Measurements from ENCODE around the gene PGM5.

The PGM5 gene

DNA sequence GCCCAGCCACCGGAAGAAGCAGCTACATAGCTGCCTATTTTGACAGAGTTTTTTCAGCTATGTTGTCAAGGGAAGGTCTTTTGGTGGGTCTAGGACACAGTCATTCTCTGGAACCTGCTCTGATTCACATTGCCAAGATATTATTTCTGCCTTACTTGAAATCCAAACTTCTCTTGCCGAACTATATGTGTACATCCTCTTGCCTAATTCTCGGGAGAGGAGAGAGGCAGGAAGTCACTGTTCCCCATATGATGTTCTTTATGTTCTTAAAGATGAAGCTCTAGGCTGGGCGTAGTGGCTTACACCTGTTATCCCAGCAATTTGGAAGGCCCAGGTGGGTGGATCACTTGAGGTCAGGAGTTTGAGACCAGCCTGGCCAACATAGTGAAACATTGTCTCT lies 175.7 kb downstream of the PGM5 start:
- H3K4me3 ChIP-seq (ENCODE audit: low read depth, low read length), result no peak overlapping the region

- H3K4me3 ChIP-seq (ENCODE audit: low read depth, low read length), result no peak overlapping the region
Observed at GRCh38 chr9:68533678-68534077, 177.3 kb downstream of the PGM5 start.

DNA sequence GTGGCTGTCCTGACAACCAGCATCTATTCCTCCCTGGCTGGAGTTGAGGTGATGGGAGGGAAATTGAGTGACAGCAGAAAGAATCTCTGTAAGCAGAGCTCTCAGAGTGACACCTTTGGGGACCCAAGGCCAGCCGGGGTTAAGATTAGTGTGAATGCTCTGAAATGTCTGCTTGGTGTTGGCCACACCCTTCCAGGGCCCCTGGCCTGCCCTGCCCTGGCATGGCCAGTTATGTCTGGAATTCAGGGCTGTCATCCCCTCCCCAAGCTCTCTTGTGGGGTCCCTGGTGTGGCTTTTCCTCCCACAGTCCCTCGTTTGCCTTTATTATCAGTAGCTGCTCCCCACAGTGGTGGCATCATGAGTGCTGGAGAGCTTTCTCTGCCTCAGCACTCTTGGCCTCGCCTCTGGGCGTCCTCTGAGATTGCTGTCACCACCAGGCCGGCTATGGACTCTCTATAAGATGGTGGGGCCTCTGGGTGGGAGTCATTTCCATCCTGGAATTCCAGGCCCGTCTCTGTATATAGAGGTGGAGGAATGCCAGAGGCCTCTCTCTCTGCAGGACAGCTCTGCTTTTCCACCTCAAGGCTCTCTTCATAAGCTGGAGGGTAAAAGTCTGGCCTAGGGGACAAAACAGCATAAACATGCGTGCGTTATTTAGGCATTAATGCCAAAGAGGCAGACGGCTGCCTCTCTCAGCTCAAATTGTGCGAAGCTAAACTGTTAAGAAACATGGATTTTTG lies 180.6 kb downstream of the PGM5 start:
- H3K4me3 ChIP-seq (ENCODE audit: low read depth, low read length), result no peak overlapping the region

DNA sequence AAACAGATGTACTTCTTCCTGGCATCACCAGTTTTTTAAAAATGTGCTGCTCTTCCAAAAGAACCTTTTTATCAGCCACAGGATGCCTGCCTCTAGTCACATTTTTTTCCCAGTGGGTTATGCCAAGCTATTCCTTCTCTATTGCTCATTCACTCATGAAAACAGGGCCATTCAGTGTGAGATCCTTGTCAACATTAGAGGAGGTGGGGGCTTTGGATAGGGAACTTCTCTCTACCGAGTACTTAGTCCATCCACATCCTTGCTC lies 181.1 kb downstream of the PGM5 start:
- no peak overlapping the region for H3K4me3 ChIP-seq (ENCODE audit: low read depth, low read length)

GRCh38 chr9:68538200-68538599 lies 181.8 kb downstream of the PGM5 start:
- no peak overlapping the region for H3K4me3 ChIP-seq (ENCODE audit: low read depth, low read length)

DNA sequence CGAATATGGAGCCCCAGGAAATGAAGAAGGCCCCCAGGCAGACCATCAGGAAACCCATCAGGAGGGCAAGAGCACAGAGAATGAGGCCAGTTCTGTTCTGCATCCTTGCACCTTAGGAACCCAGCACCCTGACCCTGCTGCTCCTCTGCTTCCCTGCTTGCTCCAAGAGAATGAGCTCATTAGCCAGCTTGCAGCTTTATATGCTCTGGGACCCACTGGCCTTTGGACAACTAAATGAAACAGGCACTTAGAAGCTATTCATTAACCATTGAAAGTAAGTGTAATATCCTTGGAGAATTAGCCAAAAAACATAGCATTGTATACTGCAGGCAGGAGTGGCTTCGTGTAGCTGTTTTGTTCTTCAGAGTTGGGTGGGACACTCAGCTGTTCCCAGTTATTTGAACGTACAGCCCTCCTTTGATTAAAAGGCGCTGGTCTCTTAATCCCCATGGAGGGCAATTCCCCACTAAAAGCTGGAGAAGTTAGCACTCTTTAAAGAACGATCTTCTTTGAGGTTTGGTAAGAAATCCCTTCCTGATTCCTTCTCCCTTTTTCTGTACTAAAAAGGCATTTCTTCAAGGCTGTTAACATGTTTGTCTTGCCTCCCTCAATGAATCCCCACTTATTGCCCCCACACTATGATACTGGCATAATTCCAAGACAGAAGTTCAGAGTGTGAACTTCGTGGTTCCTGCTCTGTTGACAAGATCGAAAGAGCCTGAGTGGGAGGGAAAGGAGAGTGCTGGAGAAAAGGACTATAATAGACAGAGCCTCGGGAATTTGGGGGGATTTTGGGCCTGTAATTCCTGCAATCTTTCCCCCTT lies 184.5 kb downstream of the PGM5 start, which contains the start of gene TMEM252:
TMEM252 (minus strand) TSS at position 172 of the 824 bp plus-strand sequence; CDS start at position 103, 69 bp downstream.
- no peak within 1 kb of the TSS for H3K4me3 ChIP-seq (ENCODE audit: low read depth, low read length)

GRCh38 chr9:68541568-68541967 lies 185.2 kb downstream of the PGM5 start:
- no peak overlapping the region for H3K4me3 ChIP-seq (ENCODE audit: low read depth, low read length)

- H3K4me3 ChIP-seq (ENCODE audit: low read depth, low read length), result no peak overlapping the region
Observed at GRCh38 chr9:68545033-68545705, 188.8 kb downstream of the PGM5 start.

- no peak overlapping the region for H3K4me3 ChIP-seq (ENCODE audit: low read depth, low read length)
Observed at GRCh38 chr9:68546596-68547390, 190.4 kb downstream of the PGM5 start.

GRCh38 chr9:68547417-68547816 lies 191.0 kb downstream of the PGM5 start:
- no peak overlapping the region for H3K4me3 ChIP-seq (ENCODE audit: low read depth, low read length)

DNA sequence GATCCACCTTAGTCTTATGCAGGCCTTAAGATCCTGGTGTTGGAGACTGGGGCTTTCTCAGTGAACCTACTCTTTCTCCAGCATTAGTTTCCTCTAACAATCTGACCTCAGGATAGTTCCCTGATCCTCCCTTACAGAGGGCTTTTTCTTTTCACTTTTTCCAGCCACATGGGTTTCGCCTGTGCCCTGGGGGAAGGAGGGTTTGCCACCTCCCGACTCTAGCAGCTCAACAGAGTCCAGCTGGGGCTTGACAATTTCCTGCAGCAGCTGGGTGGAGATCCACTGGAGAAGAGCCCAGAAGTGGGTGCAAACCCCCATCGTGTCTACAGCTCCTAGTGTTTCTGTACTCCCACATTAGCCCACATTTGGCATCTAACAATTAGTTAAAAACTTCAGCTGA lies 191.8 kb downstream of the PGM5 start:
- no peak overlapping the region for H3K4me3 ChIP-seq (ENCODE audit: low read depth, low read length)

DNA sequence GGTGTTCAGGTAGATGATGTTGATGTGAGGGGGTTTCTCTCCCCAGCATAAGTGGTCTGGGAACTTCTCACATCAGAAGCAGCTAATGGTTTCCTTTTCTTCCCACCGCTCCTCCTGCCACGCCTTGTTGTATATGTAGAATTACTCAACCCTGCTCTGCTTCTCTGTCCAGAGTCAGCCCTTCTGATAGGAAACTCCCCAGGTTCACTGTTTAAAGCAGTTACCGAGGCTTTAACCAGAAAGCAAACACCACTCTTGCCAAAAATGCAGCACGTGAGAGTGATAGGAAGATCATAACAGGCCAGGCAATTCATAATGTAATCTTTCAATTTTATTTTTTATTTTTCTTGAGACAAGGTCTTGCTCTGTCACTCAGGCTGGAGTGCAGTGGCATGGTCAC lies 194.8 kb downstream of the PGM5 start:
- no peak overlapping the region for H3K4me3 ChIP-seq (ENCODE audit: low read depth, low read length)

- no peak overlapping the region for H3K4me3 ChIP-seq (ENCODE audit: low read depth, low read length)
Observed at GRCh38 chr9:68552700-68553476, 196.5 kb downstream of the PGM5 start.

DNA sequence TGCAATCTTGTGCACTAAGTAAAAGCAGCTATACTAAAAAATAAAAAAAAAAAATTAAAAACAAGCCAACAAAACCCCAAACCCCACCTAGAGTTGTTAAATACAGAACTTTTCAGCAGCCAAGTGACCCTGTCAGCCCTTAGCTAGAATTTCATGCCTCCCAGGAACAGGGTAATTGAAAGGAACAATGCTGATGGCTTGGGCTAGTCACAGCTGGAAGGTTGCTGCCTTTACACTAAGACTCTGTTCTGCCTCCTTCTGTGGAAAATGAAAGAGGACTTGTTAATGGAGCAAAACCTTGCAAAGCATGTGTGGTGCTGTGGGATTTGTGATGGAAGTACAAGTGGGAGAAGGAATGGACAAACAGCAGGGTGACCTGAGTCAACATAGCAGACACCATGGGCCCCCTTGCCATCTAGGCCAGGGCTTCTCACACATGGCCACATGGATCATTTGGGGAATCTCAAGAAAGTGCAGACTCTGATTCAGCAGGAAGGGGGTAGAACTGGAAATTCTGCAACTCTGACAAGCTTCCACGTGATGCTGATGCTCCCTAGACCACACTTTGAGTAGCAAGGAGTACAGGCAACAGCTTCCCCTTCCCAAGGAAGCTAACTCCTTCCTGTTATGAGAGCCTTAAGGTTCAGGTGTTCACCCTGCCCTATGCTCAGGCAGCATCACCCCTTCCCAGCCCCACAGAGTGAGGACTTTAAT lies 199.2 kb downstream of the PGM5 start:
- H3K4me3 ChIP-seq (ENCODE audit: low read depth, low read length), result no peak overlapping the region

DNA sequence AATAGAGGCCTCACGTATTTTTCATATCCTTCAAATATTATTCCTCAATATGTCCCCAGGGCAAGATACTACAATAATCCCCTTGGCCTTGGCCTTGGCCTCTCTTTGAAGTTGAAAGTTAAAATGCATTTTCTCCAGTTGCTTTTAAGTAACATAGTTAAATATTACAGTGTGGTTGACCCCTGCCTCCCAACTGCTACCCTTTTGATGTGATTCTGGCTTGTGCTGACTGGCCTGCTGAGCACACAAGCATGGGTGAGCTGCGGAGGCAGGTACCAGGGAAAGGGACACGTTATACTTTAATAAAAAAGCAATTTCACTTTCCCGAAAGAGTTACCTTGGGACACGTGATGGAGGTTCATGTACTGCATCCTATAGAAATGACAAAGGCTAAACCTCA lies 202.1 kb downstream of the PGM5 start:
- H3K4me3 ChIP-seq (ENCODE audit: low read depth, low read length), result no peak overlapping the region

- no peak overlapping the region for H3K4me3 ChIP-seq (ENCODE audit: low read depth, low read length)
Observed at GRCh38 chr9:68560071-68560844, 203.8 kb downstream of the PGM5 start.

DNA sequence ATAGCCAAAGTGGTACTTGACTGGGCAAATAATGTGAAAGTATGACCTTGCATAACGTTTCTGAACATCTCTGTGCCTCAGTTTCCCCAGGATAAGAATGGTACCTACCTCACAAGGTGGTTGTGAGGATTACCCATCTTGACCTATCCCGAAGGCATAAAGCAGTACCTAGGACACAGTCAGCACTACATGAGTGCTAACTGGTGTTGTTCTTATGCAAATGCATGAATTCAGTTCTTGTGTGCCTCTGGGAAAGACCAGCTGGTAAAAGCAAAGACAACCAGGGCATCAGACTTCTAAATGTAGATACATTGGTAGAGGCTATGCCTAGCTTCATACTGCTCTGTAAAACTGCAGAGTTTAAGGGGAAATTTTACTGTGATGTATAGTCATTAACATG lies 206.1 kb downstream of the PGM5 start:
- H3K4me3 ChIP-seq (ENCODE audit: low read depth, low read length), result no peak overlapping the region

DNA sequence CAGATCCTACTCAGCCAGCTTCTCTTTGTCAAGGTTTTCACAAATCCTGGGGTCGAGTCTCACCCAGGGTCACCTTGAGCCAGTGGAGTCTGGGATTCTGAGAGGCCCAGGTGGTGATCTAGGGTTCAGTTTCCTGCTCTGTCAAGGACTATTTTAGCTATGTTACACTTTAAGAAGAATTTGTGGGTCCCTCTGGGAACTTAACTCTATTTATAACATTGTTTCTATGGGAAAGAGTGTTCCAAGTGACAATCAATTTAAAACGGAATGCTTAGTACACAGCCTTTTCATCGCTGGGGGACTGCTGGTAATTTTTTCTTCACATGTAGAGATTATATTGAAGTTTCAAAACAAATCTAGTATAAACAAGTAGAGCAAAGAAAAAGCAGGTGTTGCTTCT lies 211.2 kb downstream of the PGM5 start:
- no peak overlapping the region for H3K4me3 ChIP-seq (ENCODE audit: low read depth, low read length)

DNA sequence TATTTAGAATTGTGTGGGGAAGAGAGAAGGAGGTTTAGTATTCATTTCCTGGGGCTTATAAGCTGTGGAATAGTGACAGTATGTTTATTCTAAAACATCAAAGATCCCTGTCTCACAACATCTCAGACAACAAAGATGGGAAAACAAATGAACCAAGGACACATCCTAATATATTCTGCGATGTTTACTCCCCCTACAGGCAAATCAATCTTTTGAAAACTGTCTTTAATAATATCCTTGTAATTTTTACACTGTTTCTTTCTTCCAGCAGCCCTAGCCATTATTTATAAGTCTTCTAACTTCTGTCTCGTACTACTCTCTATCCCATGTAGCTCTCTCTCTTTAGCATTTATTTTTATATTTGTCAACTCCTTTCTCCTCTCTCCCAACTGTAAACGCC lies 217.7 kb downstream of the PGM5 start:
- no peak overlapping the region for H3K4me3 ChIP-seq (ENCODE audit: low read depth, low read length)

Data from iPS-11a (cell line).